ENCODE measurements around the gene PLA2G5.

GRCh38 chr1:20115916-20116315 lies 45.9 kb downstream of the PLA2G5 start:
- TF ChIP-seq, protein P1, sequence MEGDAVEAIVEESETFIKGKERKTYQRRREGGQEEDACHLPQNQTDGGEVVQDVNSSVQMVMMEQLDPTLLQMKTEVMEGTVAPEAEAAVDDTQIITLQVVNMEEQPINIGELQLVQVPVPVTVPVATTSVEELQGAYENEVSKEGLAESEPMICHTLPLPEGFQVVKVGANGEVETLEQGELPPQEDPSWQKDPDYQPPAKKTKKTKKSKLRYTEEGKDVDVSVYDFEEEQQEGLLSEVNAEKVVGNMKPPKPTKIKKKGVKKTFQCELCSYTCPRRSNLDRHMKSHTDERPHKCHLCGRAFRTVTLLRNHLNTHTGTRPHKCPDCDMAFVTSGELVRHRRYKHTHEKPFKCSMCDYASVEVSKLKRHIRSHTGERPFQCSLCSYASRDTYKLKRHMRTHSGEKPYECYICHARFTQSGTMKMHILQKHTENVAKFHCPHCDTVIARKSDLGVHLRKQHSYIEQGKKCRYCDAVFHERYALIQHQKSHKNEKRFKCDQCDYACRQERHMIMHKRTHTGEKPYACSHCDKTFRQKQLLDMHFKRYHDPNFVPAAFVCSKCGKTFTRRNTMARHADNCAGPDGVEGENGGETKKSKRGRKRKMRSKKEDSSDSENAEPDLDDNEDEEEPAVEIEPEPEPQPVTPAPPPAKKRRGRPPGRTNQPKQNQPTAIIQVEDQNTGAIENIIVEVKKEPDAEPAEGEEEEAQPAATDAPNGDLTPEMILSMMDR (IDR thresholded peaks at IDR 0.05; ENCODE audit: borderline replicate concordance, extremely low read depth, low read length, poor library complexity, severe bottlenecking), result no peak
- TF ChIP-seq EZH2 (IDR thresholded peaks at IDR 0.05; ENCODE audit: borderline replicate concordance, low read depth, low read length, severe bottlenecking), result no peak

Measured in DND-41 (cell line).